ENCODE measurements around the gene VENTX.
A peak's percentile ranks its signal among the peaks of the same experiment; 100 is the strongest.
"Not testable (repeated sequence)": the region's sequence is repeated elsewhere in the genome, so short reads cannot be mapped to it uniquely, and the experiment has no call there.

Gene VENTX

DNA sequence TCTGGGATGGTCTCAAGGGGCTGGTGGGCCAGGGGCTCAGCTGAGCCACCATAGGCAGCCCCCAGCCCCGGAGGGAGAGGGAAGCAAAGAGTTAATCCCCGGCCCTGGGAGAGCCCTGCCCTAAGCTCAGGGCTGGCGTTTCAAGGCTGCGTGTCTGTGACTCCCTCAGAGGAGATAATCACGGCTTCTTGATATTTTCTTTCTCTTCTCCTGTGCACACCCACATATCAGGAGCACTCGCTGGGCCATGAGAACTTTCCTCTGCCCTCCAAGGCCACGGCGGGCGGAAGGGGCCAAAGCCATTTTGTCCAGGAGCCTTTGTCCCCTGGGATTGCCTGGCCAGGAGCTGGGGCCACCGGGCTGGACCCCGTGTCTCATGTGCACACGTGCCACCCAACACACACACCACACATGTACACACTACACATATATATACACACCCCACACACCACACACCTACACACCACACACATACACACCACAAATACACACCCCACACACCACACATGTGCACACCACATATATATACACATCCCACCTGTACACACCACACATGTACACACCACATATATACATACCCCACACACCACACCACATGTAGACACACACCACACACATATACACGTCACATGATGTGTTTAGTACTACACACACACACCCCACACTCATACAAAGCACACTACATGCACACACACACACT lies 16.9 kb downstream of the VENTX start:
- no peak for DNase-seq (ENCODE audit: low spot score)

DNA sequence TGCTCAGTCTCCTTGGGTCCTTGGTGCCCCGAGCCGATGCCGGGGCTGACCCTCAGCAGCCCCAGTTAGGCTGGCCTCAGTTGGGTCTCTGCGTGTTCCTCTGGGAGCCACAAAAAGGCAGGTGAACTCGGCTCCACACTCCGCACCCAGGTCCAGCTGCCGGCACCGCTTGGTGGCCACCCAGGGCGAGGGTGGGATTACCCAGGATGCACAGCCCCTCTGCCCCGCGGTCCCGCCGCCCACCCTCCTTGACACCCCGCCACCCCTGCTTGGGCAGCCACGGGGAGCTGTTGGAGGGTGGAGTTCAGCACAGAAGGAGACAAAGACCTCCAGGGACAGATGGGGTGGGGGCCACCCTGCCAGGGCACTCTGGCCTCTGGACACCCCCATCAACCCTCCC lies 17.7 kb downstream of the VENTX start:
- no peak for DNase-seq (ENCODE audit: low spot score)

GRCh38 chr10:133257489-133258065 lies 19.9 kb downstream of the VENTX start:
- peak; percentile 21 for DNase-seq (ENCODE audit: low spot score)

- DNase-seq (ENCODE audit: low spot score), result peak; percentile 29
Observed at GRCh38 chr10:133258066-133258817, 20.6 kb downstream of the VENTX start.

- peak; percentile 94 for DNase-seq (ENCODE audit: low spot score)
Observed at GRCh38 chr10:133258818-133259601, 21.4 kb downstream of the VENTX start.

DNA sequence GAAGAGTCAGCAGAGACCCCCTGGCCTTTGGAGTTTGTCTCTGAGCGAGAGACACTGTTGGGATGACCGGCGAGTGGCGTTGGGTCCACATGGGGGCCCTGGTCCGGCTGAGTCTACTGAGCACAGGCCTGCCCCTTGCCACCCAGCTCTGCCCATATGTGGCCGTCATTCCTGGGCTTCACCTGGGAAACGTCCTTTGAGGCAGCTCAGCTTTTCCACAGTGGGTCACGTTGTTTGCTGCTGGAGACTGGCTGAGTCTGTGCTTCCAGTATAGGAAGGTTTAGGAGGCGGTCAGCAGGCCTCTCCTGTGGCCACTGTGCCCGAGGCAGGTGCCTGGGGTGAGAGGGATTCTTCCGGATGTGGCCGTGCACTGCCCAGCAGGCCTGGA lies 21.9 kb downstream of the VENTX start:
- DNase-seq (ENCODE audit: low spot score), result no peak

GRCh38 chr10:133260895-133261725 lies 23.5 kb downstream of the VENTX start:
- DNase-seq (ENCODE audit: low spot score), result peak; percentile 63

DNA sequence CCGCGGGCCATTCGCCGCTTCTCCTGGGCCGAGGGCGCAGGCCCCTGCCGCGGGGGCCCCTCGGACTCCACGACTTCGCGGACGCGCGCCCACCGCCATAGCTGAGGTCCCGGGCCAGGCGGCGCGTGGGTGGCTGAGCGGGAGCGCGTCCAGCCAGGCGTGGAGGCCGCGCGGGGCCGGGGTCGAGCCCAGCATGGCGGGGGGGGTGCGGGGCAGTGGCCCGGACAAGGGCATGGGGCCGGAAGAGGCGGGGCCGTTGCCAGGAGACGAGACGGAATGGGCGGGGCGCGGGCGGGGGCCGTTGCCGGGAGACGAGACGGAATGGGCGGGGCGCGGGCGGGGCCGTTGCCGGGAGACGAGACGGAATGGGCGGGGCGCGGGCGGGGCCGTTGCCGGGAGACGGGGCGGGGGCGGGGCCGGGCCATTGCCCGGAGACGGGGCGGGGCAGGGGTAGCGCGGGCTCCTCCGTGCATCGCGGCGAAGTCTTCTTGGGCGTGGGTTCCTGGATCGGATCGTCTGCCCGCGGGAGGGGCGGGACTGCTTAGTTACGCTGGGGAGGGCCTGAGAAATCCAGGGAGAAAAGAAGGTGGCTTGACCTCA lies 24.2 kb downstream of the VENTX start:
- DNase-seq (ENCODE audit: low spot score), result peak; percentile 86

DNA sequence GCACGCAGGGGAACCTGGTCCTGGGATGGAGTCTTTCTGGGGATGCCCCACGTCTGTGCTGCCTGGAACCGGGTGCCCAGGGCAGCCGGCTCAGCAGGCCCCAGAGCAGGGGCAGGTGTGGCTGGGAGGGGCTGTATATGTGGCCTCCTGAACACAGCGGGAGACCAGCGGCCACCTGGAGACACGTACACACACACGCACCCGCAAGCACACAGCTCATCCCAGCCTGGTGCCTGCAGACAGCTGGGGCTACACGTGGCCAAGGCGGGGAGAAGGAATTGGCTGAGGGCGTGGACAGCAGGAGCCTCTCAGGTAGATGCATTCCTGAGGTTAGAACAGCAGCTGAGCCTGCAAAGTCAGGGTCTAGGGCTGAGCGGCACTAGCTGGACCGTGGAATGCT lies 25.0 kb downstream of the VENTX start:
- DNase-seq (ENCODE audit: low spot score), result no peak

GRCh38 chr10:133263674-133264073 lies 26.0 kb downstream of the VENTX start:
- no peak for DNase-seq (ENCODE audit: low spot score)

DNA sequence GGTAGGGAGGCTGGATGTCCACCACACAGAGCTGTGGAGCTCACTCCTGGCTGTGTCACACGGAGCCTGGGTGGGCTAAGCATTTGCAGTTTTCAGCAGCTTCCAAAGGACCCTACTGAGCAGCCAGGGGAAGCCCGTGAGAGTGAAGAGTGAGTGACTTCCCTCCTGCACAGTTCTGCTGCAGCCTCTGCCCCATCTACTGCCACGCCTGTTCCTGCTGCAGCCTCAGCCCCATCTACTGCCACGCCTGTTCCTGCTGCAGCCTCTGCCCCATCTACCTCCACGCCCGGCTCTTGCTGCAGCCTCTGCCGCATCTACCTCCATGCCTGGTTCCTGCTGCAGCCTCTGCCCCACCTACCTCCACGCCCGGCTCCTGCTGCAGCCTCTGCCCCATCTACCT lies 26.8 kb downstream of the VENTX start:
- DNase-seq (ENCODE audit: low spot score), result peak; percentile 66

- not testable (repeated sequence) for DNase-seq (ENCODE audit: low spot score)
Observed at GRCh38 chr10:133265052-133265451, 27.4 kb downstream of the VENTX start.

- DNase-seq (ENCODE audit: low spot score), result no peak
Observed at GRCh38 chr10:133266056-133266795, 28.6 kb downstream of the VENTX start.

DNA sequence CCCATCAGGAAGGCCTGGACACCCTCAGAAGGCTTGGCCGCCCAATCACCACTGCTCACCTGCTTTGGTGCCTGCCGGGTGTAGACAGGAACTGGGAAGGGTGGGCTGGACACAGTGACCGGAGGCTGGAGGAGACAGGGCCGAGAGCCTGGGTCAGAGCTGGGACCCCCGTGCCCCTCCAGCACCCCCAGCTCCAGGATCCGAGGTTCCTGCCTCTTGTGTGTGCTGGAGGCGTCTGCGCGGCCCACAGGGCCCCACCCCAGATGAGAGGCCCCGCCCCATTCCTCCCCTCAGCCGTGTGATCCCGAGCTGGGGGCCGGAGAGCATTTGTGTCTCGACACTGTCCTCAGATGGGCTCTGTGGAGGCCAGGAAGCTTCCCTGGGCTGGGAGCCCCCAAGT lies 29.6 kb downstream of the VENTX start:
- DNase-seq (ENCODE audit: low spot score), result no peak

DNA sequence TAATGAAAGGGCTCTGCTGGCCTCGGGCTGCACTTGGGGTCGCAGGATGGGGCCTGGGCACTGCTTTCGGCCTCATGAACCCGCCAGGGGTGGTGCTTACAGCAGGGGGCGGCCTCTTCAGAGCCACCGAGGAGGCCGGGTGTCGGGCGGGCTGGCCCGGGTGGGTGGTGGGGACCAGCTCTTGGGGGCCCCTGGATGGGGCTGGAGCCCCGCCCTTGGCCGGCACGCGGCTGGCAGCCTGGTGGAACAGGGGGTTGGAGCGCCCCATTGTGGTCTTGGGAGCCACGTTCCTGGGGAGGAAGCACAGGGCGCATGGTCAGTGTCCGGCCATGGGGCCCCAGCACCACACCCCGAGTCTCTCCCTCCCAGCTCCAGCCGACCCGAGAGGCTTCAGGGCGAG lies 30.2 kb downstream of the VENTX start:
- DNase-seq (ENCODE audit: low spot score), result no peak

DNA sequence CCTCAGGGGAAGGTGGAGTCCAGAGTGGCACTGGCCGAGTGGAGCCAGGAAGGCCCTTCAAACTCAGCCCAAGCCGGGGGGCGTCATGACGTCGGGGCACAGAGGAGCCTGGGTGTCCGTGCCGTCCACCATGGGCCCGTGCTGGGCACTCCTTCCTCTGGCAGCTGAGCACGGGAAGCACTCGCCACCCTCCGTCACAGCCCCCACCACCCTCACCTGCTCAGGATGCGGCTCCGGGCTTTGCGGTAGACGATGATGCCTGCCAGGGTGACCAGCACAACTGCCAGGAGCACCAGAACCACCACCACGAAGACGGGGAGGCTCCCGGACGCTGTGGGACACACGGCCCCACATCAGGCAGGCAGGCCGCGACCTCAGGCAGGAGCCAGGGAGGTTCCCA lies 30.9 kb downstream of the VENTX start:
- no peak for DNase-seq (ENCODE audit: low spot score)

GRCh38 chr10:133269367-133269766 lies 31.7 kb downstream of the VENTX start:
- DNase-seq (ENCODE audit: low spot score), result no peak

GRCh38 chr10:133270204-133270603 lies 32.5 kb downstream of the VENTX start:
- no peak for DNase-seq (ENCODE audit: low spot score)

- no peak for DNase-seq (ENCODE audit: low spot score)
Observed at GRCh38 chr10:133270773-133271297, 33.2 kb downstream of the VENTX start.
